Body of pancreas (tissue), 4 donors: ENCODE data around the gene ZNF677.

ENCODE experiments used
- POLR2A ChIP-seq, 3 donors: fragments of 450-650 bp; IDR thresholded peaks; one replicate each; pipeline ENCODE4 v1.6.1; 2016; ENCODE audit warnings: antibody characterized with exemption in 3 of 3, mild to moderate bottlenecking in 2 of 3
- TF ChIP-seq, protein P1 (sequence below), 7 experiments: fragments of 450-650 bp in 4 of 7; fragments of 200-600 bp in 3 of 7; sonication (generic) in 3 of 7; IDR thresholded peaks; one replicate each; pipeline ENCODE4 v1.5.1; 2016 to 2019; ENCODE audit warnings: antibody characterized with exemption in 7 of 7

- TF ChIP-seq, protein P1, sequence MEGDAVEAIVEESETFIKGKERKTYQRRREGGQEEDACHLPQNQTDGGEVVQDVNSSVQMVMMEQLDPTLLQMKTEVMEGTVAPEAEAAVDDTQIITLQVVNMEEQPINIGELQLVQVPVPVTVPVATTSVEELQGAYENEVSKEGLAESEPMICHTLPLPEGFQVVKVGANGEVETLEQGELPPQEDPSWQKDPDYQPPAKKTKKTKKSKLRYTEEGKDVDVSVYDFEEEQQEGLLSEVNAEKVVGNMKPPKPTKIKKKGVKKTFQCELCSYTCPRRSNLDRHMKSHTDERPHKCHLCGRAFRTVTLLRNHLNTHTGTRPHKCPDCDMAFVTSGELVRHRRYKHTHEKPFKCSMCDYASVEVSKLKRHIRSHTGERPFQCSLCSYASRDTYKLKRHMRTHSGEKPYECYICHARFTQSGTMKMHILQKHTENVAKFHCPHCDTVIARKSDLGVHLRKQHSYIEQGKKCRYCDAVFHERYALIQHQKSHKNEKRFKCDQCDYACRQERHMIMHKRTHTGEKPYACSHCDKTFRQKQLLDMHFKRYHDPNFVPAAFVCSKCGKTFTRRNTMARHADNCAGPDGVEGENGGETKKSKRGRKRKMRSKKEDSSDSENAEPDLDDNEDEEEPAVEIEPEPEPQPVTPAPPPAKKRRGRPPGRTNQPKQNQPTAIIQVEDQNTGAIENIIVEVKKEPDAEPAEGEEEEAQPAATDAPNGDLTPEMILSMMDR (IDR thresholded peaks at IDR 0.05), result peak in 1 of 7 experiments; percentile 1
- peak; percentile 29 to 78 (median 74) for TF ChIP-seq POLR2A (IDR thresholded peaks at IDR 0.05)
Measured at GRCh38 chr19:53196777-53197396, 57.8 kb downstream of the ZNF677 start.
